HepG2 (cell line): Measurements from ENCODE around the gene STX1B. TPM values are rescaled to one million over a fixed set of nuclear protein-coding genes. Genes with fewer than 3 reads are reported as not detected.

Experiments used
- ATAC-seq: fragments of 200-7000 bp; cut with Tn5 transposase; 3 replicates; pipeline ENCODE4 v1.9.1; 2020; ENCODE audit warnings: mild to moderate bottlenecking, moderate library complexity
- BruUV-seq: library from RNA; stranded (reverse); fragments of 400-500 nt; replicated peaks from 2 replicates; lab custom pipeline; 2021; lab: Mats Ljungman, UMichigan
- CTCF ChIA-PET: fragments of 300-600 bp; formaldehyde crosslinking; extraction: SDS; loops from one replicate; lab custom pipeline; 2021; ENCODE audit warnings: low total read pairs, inconsistent platforms, low intra/inter-chr PET ratio; lab: Yijun Ruan, JAX
- POLR2A ChIA-PET: fragments of 350-600 bp; sonication (Branson Sonifier 250); formaldehyde crosslinking; loops from one replicate; lab custom pipeline; 2020; ENCODE audit warnings: antibody characterized with exemption, inconsistent platforms; lab: Yijun Ruan, JAX
- DNase-seq: peaks from one replicate; pipeline ENCODE4 v3.0.0-alpha.2; 2015; ENCODE audit warnings: low spot score
- FAIRE-seq: peaks from 3 replicates; lab custom pipeline; 2011; peaks lifted over from hg19 to GRCh38; lab: Jason Lieb, UNC
- H2AFZ ChIP-seq: one replicate; pipeline ENCODE4 v1.6.1; 2011; ENCODE audit warnings: low read length, inconsistent platforms
- H3K27ac ChIP-seq: fragments of 300-600 bp; 3 replicates; pipeline ENCODE4 v1.8.0; 2011; ENCODE audit warnings: mixed run types, mild to moderate bottlenecking, mixed read lengths, low read length, inconsistent platforms; ENCODE audit not compliant: insufficient read depth; ENCODE audit errors: extremely low read length
- H3K27me3 ChIP-seq, 2 experiments: fragments of 200-600 bp in 1 of 2; 2 replicates in 1 of 2; 3 replicates in 1 of 2; pipeline versions ENCODE4 v1.6.0 to v1.8.0; 2011; ENCODE audit warnings: low read length in 2 of 2, mild to moderate bottlenecking in 2 of 2, moderate library complexity in 2 of 2, inconsistent platforms in 1 of 2; ENCODE audit not compliant: insufficient read depth in 2 of 2, control insufficient read depth in 1 of 2
- H3K36me3 ChIP-seq, 2 experiments: fragments of 200-600 bp in 1 of 2; replicated peaks in 1 of 2; 2 replicates in 1 of 2; 3 replicates in 1 of 2; pipeline versions ENCODE4 v1.5.1 to v1.8.0; 2011; ENCODE audit warnings: low read length in 2 of 2, inconsistent platforms in 1 of 2; ENCODE audit not compliant: insufficient read depth in 2 of 2, control insufficient read depth in 1 of 2
- H3K4me1 ChIP-seq: 2 replicates; pipeline ENCODE4 v1.5.1; 2012; ENCODE audit warnings: low read length, inconsistent platforms; ENCODE audit not compliant: insufficient read depth
- H3K4me2 ChIP-seq: 2 replicates; pipeline ENCODE4 v1.6.0; 2011; ENCODE audit warnings: low read depth, low read length, inconsistent platforms
- H3K4me3 ChIP-seq, 3 experiments: fragments of 200-600 bp in 1 of 3; sonication (generic), shearing (Covaris generic) in 1 of 3; replicated peaks in 1 of 3; 2 replicates each; pipeline ENCODE4 v1.5.1; 2011 to 2016; ENCODE audit warnings: low read length in 3 of 3, inconsistent platforms in 2 of 3, low read depth in 2 of 3, mild to moderate bottlenecking in 2 of 3, control low read depth in 1 of 3, mixed read lengths in 1 of 3; ENCODE audit not compliant: insufficient read depth in 1 of 3
- H3K79me2 ChIP-seq: one replicate; pipeline ENCODE4 v1.6.1; 2011; ENCODE audit warnings: low read length, inconsistent platforms; ENCODE audit not compliant: insufficient read depth
- H3K9ac ChIP-seq: 2 replicates; pipeline ENCODE4 v1.6.0; 2011; ENCODE audit warnings: mild to moderate bottlenecking, low read depth, low read length, inconsistent platforms; ENCODE audit not compliant: insufficient read depth
- H3K9me3 ChIP-seq: 2 replicates; pipeline ENCODE4 v1.5.1; 2012; ENCODE audit warnings: mild to moderate bottlenecking, low read length
- H4K20me1 ChIP-seq: 2 replicates; pipeline ENCODE4 v1.6.0; 2011; ENCODE audit warnings: inconsistent platforms, mild to moderate bottlenecking, low read length, moderate library complexity; ENCODE audit not compliant: insufficient read depth
- ATF6 ChIP-seq: sonication (generic); formaldehyde crosslinking; conservative IDR thresholded peaks from 2 replicates; pipeline ENCODE4 v1.4.0; 2020; ENCODE audit warnings: missing genetic modification reagents
- HHEX ChIP-seq: IDR thresholded peaks from 2 replicates; pipeline ENCODE4 v1.6.1; 2016; ENCODE audit warnings: control low read depth
- HOMEZ ChIP-seq: IDR thresholded peaks from 2 replicates; pipeline ENCODE4 v1.6.1; 2016; ENCODE audit warnings: low read depth
- RARG ChIP-seq: sonication (generic); formaldehyde crosslinking; IDR thresholded peaks from 2 replicates; pipeline ENCODE4 v1.4.0; 2020; ENCODE audit warnings: low read depth, mild to moderate bottlenecking, missing genetic modification reagents
- SALL1 ChIP-seq: sonication (generic); formaldehyde crosslinking; IDR thresholded peaks from 2 replicates; pipeline ENCODE4 v1.8.0; 2022; ENCODE audit warnings: mild to moderate bottlenecking, missing genetic modification reagents
- SALL2 ChIP-seq: sonication (generic); formaldehyde crosslinking; IDR thresholded peaks from 2 replicates; pipeline ENCODE4 v1.8.1; 2023; ENCODE audit warnings: mild to moderate bottlenecking, missing genetic modification reagents, inconsistent platforms
- TEAD2 ChIP-seq: sonication (generic); formaldehyde crosslinking; IDR thresholded peaks from 2 replicates; pipeline ENCODE4 v1.9.0; 2021; ENCODE audit warnings: missing genetic modification reagents
- ZBTB21 ChIP-seq: sonication (generic); formaldehyde crosslinking; IDR thresholded peaks from 2 replicates; pipeline ENCODE4 v1.4.0; 2020; ENCODE audit warnings: missing genetic modification reagents
- ZNF124 ChIP-seq: sonication (generic); formaldehyde crosslinking; IDR thresholded peaks from 2 replicates; pipeline ENCODE4 v1.4.0; 2020; ENCODE audit warnings: missing genetic modification reagents
- ZNF230 ChIP-seq: sonication (generic); formaldehyde crosslinking; IDR thresholded peaks from 2 replicates; pipeline ENCODE4 v1.4.0; 2020; ENCODE audit warnings: mild to moderate bottlenecking, missing genetic modification reagents
- ZNF510 ChIP-seq: sonication (generic); formaldehyde crosslinking; IDR thresholded peaks from 2 replicates; pipeline ENCODE4 v1.4.0; 2020; ENCODE audit warnings: low read depth, mild to moderate bottlenecking, missing genetic modification reagents
- ZNF556 ChIP-seq: sonication (generic); formaldehyde crosslinking; IDR thresholded peaks from 2 replicates; pipeline ENCODE4 v1.4.0; 2020; ENCODE audit warnings: mild to moderate bottlenecking, missing genetic modification reagents, borderline replicate concordance
- WGBS: methylation state at CpG from one replicate; pipeline ENCODE4 v1.1.6; 2017; ENCODE audit warnings: low lambda C conversion rate; 5-methylcytosine and 5-hydroxymethylcytosine counted together
- in situ Hi-C: cut with HindIII; loops from 2 replicates; pipeline ENCODE4 v1.10.0; 2017; ENCODE audit warnings: low pct_unique_long_range_greater_than_20kb; ENCODE audit not compliant: extremely low pct_ligation_motif_present
- intact Hi-C: fragments of 100-400 bp; cut with micrococcal nuclease; formaldehyde crosslinking; loops from one replicate; pipeline ENCODE4 v1.10.0; 2022; ENCODE audit not compliant: unreplicated experiment
- polyA plus RNA-seq, 8 experiments: library from polyadenylated mRNA; depleted of rRNA in 3 of 8; stranded (reverse) in 7 of 8; unstranded in 1 of 8; fragments of >200 nt; fragmentation: Illumina TruSeq in 4 of 8; extraction: Trizol in 4 of 8; gene quantifications; 2 replicates each; pipeline versions ENCODE4 v1.2.1 to v1.2.3, GENCODE V29; 2011 to 2016; ENCODE audit warnings: low read depth in 4 of 8, missing spikeins in 1 of 8, mixed read lengths in 1 of 8; ENCODE audit not compliant: insufficient read depth in 1 of 8
- total RNA-seq, 5 experiments: library from RNA; depleted of rRNA; stranded (reverse); fragments of >200 nt; fragmentation: Illumina TruSeq; extraction: Trizol; gene quantifications; 2 replicates each; pipeline ENCODE4 v1.2.3, GENCODE V29; 2016; ENCODE audit warnings: low read depth in 1 of 5
- TF ChIP-seq, protein P1 (sequence below): sonication (generic); formaldehyde crosslinking; IDR thresholded peaks from 2 replicates; pipeline ENCODE4 v1.5.0; 2020; ENCODE audit warnings: mild to moderate bottlenecking, missing genetic modification reagents
- TF ChIP-seq, protein P2 (sequence below): sonication (generic); formaldehyde crosslinking; IDR thresholded peaks from 2 replicates; pipeline ENCODE4 v1.4.0; 2020; ENCODE audit warnings: mild to moderate bottlenecking, low read depth, missing genetic modification reagents

Gene STX1B
- total and polyA plus RNA-seq, 2 of the 13 experiments (the other 11 are each of a cell fraction or from before 2014, with no cell fraction given): 2.1 to 3.0 TPM

DNA sequence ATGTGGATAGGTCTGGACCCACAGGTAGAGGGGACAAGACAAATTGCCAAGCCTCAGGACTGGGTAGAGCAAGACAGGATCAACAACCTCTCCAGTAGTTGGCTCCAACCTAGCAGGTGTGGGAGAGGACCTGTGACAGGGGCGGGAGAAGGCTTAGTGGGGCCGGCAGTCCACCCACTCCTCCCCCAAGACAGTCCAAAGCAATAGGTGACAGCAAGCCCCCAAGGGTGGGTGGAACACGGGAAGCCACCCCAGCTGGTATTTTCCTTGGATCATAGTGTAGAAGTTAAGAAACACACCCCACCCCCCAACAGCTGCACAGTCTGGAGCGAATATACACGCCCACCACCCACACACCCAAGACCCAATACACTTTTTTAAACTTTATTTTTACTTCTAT lies 18.8 kb upstream of the STX1B start (continued):
- TF ChIP-seq ZNF510 (no peak), RARG (CRISPR knock-in tag) (no peak), TEAD2 (no peak)
- TF ChIP-seq, all 625 proteins: peak for 0

DNA sequence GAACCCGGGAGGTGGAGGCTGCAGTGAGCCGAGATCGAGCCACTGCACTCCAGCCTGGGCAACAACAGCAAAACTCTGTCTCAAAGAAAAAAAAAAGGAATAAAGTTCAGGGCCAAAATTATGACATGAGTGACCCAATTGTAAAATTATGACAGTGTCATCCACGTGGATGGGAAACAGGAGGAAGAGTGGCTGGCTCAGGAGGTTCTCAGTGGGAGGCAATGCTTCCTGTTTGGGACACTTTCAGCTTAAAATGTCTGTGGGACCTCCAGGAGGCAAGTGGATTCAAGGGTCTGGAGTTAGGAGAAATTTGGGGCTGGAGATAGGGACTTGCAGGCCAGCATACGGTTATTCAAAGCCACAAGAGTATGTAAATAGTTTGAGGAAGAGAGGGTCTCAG lies 14.9 kb upstream of the STX1B start:
- peak overlapping the region; percentile 78 for H3K4me2 ChIP-seq
- TF ChIP-seq HHEX (CRISPR knock-in tag) (no peak), ZNF230 (CRISPR knock-in tag) (0 out of 2 replicates have a peak, but pooled peaks have one; percentile 8), ATF6 (CRISPR knock-in tag) (0 out of 2 replicates have a peak, but pooled peaks have one; percentile 8), ZNF556 (CRISPR knock-in tag) (0 out of 2 replicates have a peak, but pooled peaks have one; percentile 8), HOMEZ (CRISPR knock-in tag) (no peak), SALL1 (0 out of 2 replicates have a peak, but pooled peaks have one; percentile 23), ZBTB21 (0 out of 2 replicates have a peak, but pooled peaks have one; percentile 18), ZNF124 (CRISPR knock-in tag) (peak; percentile 12; the same call in 1 of the 2 replicates), SALL2 (0 out of 2 replicates have a peak, but pooled peaks have one; percentile 10)
- TF ChIP-seq, protein P1, sequence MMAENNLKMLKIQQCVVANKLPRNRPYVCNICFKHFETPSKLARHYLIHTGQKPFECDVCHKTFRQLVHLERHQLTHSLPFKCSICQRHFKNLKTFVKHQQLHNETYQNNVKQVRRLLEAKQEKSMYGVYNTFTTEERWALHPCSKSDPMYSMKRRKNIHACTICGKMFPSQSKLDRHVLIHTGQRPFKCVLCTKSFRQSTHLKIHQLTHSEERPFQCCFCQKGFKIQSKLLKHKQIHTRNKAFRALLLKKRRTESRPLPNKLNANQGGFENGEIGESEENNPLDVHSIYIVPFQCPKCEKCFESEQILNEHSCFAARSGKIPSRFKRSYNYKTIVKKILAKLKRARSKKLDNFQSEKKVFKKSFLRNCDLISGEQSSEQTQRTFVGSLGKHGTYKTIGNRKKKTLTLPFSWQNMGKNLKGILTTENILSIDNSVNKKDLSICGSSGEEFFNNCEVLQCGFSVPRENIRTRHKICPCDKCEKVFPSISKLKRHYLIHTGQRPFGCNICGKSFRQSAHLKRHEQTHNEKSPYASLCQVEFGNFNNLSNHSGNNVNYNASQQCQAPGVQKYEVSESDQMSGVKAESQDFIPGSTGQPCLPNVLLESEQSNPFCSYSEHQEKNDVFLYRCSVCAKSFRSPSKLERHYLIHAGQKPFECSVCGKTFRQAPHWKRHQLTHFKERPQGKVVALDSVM (CRISPR knock-in tag): peak; percentile 78
- TF ChIP-seq, protein P2, sequence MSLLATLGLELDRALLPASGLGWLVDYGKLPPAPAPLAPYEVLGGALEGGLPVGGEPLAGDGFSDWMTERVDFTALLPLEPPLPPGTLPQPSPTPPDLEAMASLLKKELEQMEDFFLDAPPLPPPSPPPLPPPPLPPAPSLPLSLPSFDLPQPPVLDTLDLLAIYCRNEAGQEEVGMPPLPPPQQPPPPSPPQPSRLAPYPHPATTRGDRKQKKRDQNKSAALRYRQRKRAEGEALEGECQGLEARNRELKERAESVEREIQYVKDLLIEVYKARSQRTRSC: no peak
- no peaks in the 10 kb centered on the region for H3K79me2 ChIP-seq
- peaks cover 0 to 2% of the 10 kb centered on the region in 2 experiments; a peak in 1 of 5 replicates for H3K27me3 ChIP-seq
- DNase-seq: no peak
- H3K4me1 ChIP-seq: peaks cover 57% of the 10 kb centered on the region
- H3K27ac ChIP-seq: peak overlapping the region; percentile 6
- ATAC-seq: no peak
- H3K36me3 ChIP-seq: no peaks in the 10 kb centered on the region
- no peak overlapping the region; the same call in 1 of the 2 replicates for H3K9ac ChIP-seq
- in situ Hi-C loops: no loop called here
- intact Hi-C loops: loop anchor here (5.0 kb wide), 1 partner anchor 132 kb away; no protein-coding TSS in a partner anchor
- ChIA-PET CTCF (interaction anchor here (0.6 to 1.3 kb wide), 3 partner anchors 40 to 134 kb away, joined by 3 to 4 read pairs (median 3); partner anchors contain the start of gene HSD3B7), POLR2A (interaction anchor here (1.1 to 5.8 kb wide), 3 partner anchors 28 to 49 kb away, joined by 4 to 41 read pairs (median 5); partner anchors contain the start of genes HSD3B7, ZNF646 and ZNF668)
- H3K4me3 ChIP-seq: peak overlapping the region in 2 of 3 experiments; percentile 24 to 48; a peak in 1 of 6 replicates
- no peak overlapping the region for H2AFZ ChIP-seq
- WGBS: 40% methylated on average over 5 of the region's 5 CpGs
- no peaks in the 10 kb centered on the region for H4K20me1 ChIP-seq
- no TSS peak for BruUV-seq
- H3K9me3 ChIP-seq: no peaks in the 10 kb centered on the region
- FAIRE-seq: no peak
